HS-27A (cell line): Measurements from ENCODE around the gene DMBX1.

Experiments
- DNase-seq: peaks from one replicate; pipeline ENCODE4 v3.0.0-alpha.2; 2012; ENCODE audit warnings: low read depth, missing footprints

Gene DMBX1

GRCh38 chr1:46506470-46507219, 17.0 kb downstream of the DMBX1 start:
- no peak for DNase-seq

- no peak for DNase-seq
Measured at GRCh38 chr1:46508757-46509156, 19.1 kb downstream of the DMBX1 start.

GRCh38 chr1:46510341-46510997, 20.8 kb downstream of the DMBX1 start:
- DNase-seq, result no peak

- DNase-seq, result no peak
Measured at GRCh38 chr1:46510998-46511365, 21.3 kb downstream of the DMBX1 start.

GRCh38 chr1:46512135-46512791, 22.6 kb downstream of the DMBX1 start:
- DNase-seq, result no peak

GRCh38 chr1:46512792-46513190, 23.2 kb downstream of the DMBX1 start:
- no peak for DNase-seq

- DNase-seq, result no peak
Measured at GRCh38 chr1:46513536-46513935, 23.9 kb downstream of the DMBX1 start.

- DNase-seq, result no peak
Measured at GRCh38 chr1:46515576-46515975, 25.9 kb downstream of the DMBX1 start.

- DNase-seq, result no peak
Measured at GRCh38 chr1:46516200-46516950, 26.7 kb downstream of the DMBX1 start.

GRCh38 chr1:46517010-46517600, 27.5 kb downstream of the DMBX1 start:
- DNase-seq, result no peak

GRCh38 chr1:46517932-46518498, 28.4 kb downstream of the DMBX1 start:
- no peak for DNase-seq

- no peak for DNase-seq
Measured at GRCh38 chr1:46519209-46519608, 29.6 kb downstream of the DMBX1 start.

- DNase-seq, result peak; percentile 72
Measured at GRCh38 chr1:46520063-46520911, 30.7 kb downstream of the DMBX1 start.

GRCh38 chr1:46521414-46521813, 31.8 kb downstream of the DMBX1 start:
- DNase-seq, result no peak

- DNase-seq, result no peak
Measured at GRCh38 chr1:46522184-46522968, 32.7 kb downstream of the DMBX1 start.

GRCh38 chr1:46522969-46523320, 33.3 kb downstream of the DMBX1 start:
- DNase-seq, result no peak

GRCh38 chr1:46523496-46524353, 34.1 kb downstream of the DMBX1 start:
- DNase-seq, result no peak

GRCh38 chr1:46524843-46525242, 35.2 kb downstream of the DMBX1 start:
- DNase-seq, result no peak
